OCI-LY3 (cell line): ENCODE data around the gene RPAIN.

Source experiments
- H2AFZ ChIP-seq: fragments of 200-600, 300-600 bp; shearing (Covaris generic); 2 replicates; pipeline ENCODE4 v1.6.0; 2014; ENCODE audit warnings: antibody characterized with exemption, low read depth, low read length
- H3K27ac ChIP-seq: fragments of 200-600, 300-600 bp; sonication (generic); 2 replicates; pipeline ENCODE4 v1.5.1; 2014; ENCODE audit warnings: mild to moderate bottlenecking, low read length, moderate library complexity, mixed read lengths
- H3K27me3 ChIP-seq: fragments of 200-600, 300-600 bp; sonication (generic); 2 replicates; pipeline ENCODE4 v1.6.1; 2014; ENCODE audit warnings: low read depth, low read length, mixed read lengths
- H3K36me3 ChIP-seq: fragments of 200-600, 300-600 bp; sonication (generic); replicated peaks from 2 replicates; pipeline ENCODE3; 2014; ENCODE audit warnings: low read depth, low read length, mixed read lengths
- H3K4me1 ChIP-seq: fragments of 300-600, 200-600 bp; sonication (generic); 2 replicates; pipeline ENCODE4 v1.6.1; 2014; ENCODE audit warnings: low read length, mixed read lengths
- H3K4me2 ChIP-seq: fragments of 200-600, 300-600 bp; sonication (generic); 2 replicates; pipeline ENCODE4 v1.6.1; 2014; ENCODE audit warnings: low read length, mixed read lengths
- H3K4me3 ChIP-seq: fragments of 300-600, 200-600 bp; sonication (generic); 2 replicates; pipeline ENCODE4 v1.5.1; 2014; ENCODE audit warnings: antibody characterized with exemption, mild to moderate bottlenecking, low read length, moderate library complexity
- H3K79me2 ChIP-seq: fragments of 300-600, 200-600 bp; shearing (Covaris generic); 2 replicates; pipeline ENCODE4 v1.6.1; 2014; ENCODE audit warnings: mild to moderate bottlenecking, low read length, mixed read lengths
- H3K9ac ChIP-seq: fragments of 300-600, 200-600 bp; shearing (Covaris generic); 2 replicates; pipeline ENCODE4 v1.6.0; 2014; ENCODE audit warnings: mild to moderate bottlenecking, low read length, moderate library complexity
- H3K9me3 ChIP-seq: fragments of 200-600, 300-600 bp; shearing (Covaris generic); 2 replicates; pipeline ENCODE4 v1.6.1; 2014; ENCODE audit warnings: low read length, mixed read lengths; ENCODE audit not compliant: insufficient read depth
- H4K20me1 ChIP-seq: fragments of 200-600, 300-600 bp; sonication (generic); 2 replicates; pipeline ENCODE4 v1.6.1; 2016; ENCODE audit warnings: low read length, mixed read lengths; ENCODE audit not compliant: insufficient read depth
- EZH2phosphoT487 ChIP-seq: fragments of 200-600 bp; shearing (Covaris generic); IDR thresholded peaks from 2 replicates; pipeline ENCODE4 v1.6.1; 2018; ENCODE audit warnings: antibody characterized with exemption, mixed run types, low read depth
- TF ChIP-seq, protein P1 (sequence below): fragments of 200-600, 300-600 bp; sonication (generic); IDR thresholded peaks from 2 replicates; pipeline ENCODE4 v1.5.1; 2014; ENCODE audit warnings: antibody characterized with exemption, low read length, low read depth

RPAIN gene, protein sequence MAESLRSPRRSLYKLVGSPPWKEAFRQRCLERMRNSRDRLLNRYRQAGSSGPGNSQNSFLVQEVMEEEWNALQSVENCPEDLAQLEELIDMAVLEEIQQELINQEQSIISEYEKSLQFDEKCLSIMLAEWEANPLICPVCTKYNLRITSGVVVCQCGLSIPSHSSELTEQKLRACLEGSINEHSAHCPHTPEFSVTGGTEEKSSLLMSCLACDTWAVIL

DNA sequence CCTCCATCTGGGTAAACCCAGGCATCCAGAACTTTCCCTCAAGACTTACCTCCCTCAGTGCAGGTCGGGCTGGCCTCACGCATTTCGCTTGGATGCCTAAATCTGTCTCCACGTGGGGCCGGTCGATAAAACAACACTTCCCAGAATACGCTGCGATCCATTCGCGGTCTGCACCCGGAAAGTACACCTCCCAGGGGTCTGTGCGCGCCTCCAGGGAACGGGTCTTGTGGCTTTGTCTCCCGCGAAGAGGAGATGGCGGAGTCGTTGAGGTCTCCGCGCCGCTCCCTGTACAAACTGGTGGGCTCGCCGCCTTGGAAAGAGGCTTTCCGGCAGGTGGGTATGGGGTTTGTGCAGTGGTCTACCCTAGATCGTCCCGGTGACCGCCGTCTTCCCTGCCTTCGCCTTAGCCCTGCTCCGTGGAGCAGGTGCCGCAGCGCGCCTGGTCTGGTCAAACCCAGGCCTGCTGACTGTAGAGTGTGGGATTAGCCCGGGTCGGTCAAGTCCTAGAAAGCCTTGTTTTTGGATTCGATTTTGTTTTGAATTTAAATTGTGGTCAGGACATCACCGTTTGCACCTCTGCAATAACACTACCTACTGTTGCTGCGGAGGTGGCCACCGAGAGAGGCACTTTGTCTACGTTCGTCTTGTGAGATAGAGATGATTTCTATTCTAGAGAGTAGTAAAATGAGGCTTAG, at the start of gene RPAIN:
RPAIN (plus strand) TSS at position 224 of the 695 bp plus-strand sequence; CDS start at position 253, 29 bp downstream.
- H4K20me1 ChIP-seq = peaks cover 6% of the 10 kb centered on the region; the same call in 1 of the 2 replicates
- peak within 1 kb of the TSS; percentile 97 for H3K27ac ChIP-seq
- H3K4me1 ChIP-seq = peaks cover 17% of the 10 kb centered on the region
- H3K36me3 ChIP-seq = peaks cover 44% of the 10 kb centered on the region
- H3K79me2 ChIP-seq = peaks cover 74% of the 10 kb centered on the region
- no peaks in the 10 kb centered on the region for H3K27me3 ChIP-seq
- TF ChIP-seq, protein P1, sequence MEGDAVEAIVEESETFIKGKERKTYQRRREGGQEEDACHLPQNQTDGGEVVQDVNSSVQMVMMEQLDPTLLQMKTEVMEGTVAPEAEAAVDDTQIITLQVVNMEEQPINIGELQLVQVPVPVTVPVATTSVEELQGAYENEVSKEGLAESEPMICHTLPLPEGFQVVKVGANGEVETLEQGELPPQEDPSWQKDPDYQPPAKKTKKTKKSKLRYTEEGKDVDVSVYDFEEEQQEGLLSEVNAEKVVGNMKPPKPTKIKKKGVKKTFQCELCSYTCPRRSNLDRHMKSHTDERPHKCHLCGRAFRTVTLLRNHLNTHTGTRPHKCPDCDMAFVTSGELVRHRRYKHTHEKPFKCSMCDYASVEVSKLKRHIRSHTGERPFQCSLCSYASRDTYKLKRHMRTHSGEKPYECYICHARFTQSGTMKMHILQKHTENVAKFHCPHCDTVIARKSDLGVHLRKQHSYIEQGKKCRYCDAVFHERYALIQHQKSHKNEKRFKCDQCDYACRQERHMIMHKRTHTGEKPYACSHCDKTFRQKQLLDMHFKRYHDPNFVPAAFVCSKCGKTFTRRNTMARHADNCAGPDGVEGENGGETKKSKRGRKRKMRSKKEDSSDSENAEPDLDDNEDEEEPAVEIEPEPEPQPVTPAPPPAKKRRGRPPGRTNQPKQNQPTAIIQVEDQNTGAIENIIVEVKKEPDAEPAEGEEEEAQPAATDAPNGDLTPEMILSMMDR = no peak
- no peak for TF ChIP-seq EZH2phosphoT487
- peak within 1 kb of the TSS; percentile 84 for H3K4me2 ChIP-seq
- H3K9ac ChIP-seq = peak within 1 kb of the TSS; percentile 97
- no peak within 1 kb of the TSS; the same call in 1 of the 2 replicates for H2AFZ ChIP-seq
- peak within 1 kb of the TSS; percentile 92 for H3K4me3 ChIP-seq
- H3K9me3 ChIP-seq = no peaks in the 10 kb centered on the region

DNA sequence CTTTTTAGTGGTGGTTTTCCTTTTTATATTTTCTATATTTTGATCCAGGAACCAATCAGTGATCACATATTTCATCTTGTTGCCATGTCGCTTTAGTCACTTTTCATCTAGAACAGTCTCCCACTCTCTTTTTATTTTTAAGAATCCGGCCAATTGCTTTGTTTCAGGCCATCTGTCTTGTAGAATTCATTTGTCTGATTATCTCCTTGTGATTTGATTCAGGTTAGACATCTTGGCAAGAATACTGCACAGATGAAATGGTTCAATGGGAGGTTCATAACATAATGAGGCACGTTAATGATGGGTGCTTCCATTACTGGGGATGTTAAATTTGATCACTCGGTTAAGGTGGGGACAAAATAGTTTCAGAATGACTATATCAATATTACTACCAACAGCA, 49.6 kb upstream of the RPAIN start:
- Histone ChIP-seq H3K4me3 (no peak overlapping the region), H3K9ac (no peak overlapping the region), H3K27ac (no peak overlapping the region), H2AFZ (no peak overlapping the region), H3K4me1 (peaks cover 18% of the 10 kb centered on the region), H3K79me2 (no peaks in the 10 kb centered on the region), H3K4me2 (no peak overlapping the region), H3K36me3 (peaks cover 31% of the 10 kb centered on the region), H4K20me1 (no peaks in the 10 kb centered on the region), H3K9me3 (no peaks in the 10 kb centered on the region), H3K27me3 (no peaks in the 10 kb centered on the region)
- no peak for TF ChIP-seq EZH2phosphoT487
- TF ChIP-seq, protein P1 = no peak

DNA sequence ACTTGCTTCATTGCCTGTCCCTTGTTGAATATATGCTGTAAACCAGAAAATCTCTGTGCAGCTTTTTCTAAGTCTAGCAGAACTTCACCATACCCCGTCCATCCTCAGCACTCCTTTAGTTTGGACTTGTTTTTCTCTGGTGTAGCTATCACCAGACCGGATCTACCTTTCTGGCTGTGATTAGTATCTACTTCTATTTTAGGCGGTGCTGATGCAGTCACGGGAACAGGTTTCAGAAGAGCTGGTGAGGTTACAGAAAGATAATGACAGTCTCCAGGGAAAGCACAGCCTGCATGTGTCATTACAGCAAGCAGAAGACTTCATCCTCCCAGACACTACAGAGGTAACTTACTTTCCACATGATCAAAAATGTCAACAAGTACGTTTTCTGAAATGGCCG, 46.9 kb upstream of the RPAIN start:
- no peaks in the 10 kb centered on the region for H3K9me3 ChIP-seq
- no peak overlapping the region for H3K9ac ChIP-seq
- TF ChIP-seq, protein P1 = no peak
- no peak for TF ChIP-seq EZH2phosphoT487
- no peak overlapping the region for H2AFZ ChIP-seq
- no peaks in the 10 kb centered on the region for H3K27me3 ChIP-seq
- peak overlapping the region; percentile 32; the same call in 1 of the 2 replicates for H3K4me2 ChIP-seq
- peak overlapping the region; percentile 57 for H3K27ac ChIP-seq
- no peak overlapping the region for H3K4me3 ChIP-seq
- no peaks in the 10 kb centered on the region for H4K20me1 ChIP-seq
- peaks cover 15% of the 10 kb centered on the region for H3K4me1 ChIP-seq
- no peaks in the 10 kb centered on the region for H3K79me2 ChIP-seq
- H3K36me3 ChIP-seq = peaks cover 39% of the 10 kb centered on the region

DNA sequence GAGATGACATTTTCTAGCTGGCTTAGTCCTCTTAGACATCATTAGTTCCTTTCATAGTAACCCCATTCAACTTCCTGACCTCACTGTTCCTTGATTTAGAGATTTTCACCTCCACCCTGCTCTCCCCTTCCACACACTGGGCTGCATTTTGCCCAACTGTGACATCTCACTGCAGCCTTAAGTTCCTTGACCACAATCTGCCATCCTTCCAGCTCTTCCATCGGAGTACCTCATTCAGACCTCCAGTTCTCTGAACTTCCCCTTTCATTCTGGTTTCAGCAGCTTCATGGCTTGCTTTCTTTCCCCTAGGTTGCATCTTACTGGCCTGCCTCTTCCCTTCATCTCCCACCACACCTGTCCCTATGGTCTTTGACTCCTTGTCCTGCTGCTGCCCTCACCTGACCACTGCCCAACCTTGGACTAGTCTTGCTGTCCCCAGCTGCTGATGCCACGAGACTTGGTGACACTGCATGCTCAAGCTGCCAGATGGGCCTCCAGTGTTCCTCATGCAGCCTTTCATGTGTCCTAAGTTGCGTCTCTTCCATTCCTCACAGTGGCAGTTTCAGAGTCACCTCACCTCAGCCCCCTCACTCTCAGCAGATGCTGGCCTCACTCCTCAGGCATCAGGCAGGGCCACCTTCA, 41.3 kb upstream of the RPAIN start:
- Histone ChIP-seq H3K36me3 (peaks cover 54% of the 10 kb centered on the region), H3K4me1 (0 out of 2 replicates have a peak, but pooled peaks cover under 1% of the 10 kb centered on the region), H3K27ac (no peak overlapping the region), H4K20me1 (no peaks in the 10 kb centered on the region), H3K9ac (no peak overlapping the region), H3K79me2 (no peaks in the 10 kb centered on the region), H3K27me3 (no peaks in the 10 kb centered on the region), H3K4me2 (no peak overlapping the region), H3K4me3 (no peak overlapping the region), H2AFZ (no peak overlapping the region), H3K9me3 (no peaks in the 10 kb centered on the region)
- no peak for TF ChIP-seq EZH2phosphoT487
- TF ChIP-seq, protein P1 = no peak
